H9 (cell line): ENCODE measurements around the gene ARFGEF2. TPM values are rescaled to one million over a fixed set of nuclear protein-coding genes. Genes with fewer than 3 reads are reported as not detected.

Source experiments
- DNase-seq: peaks from one replicate; pipeline ENCODE4 v3.0.0-alpha.2; 2017
- H2AFZ ChIP-seq: one replicate; pipeline ENCODE4 v1.6.1; 2013; ENCODE audit warnings: mild to moderate bottlenecking, low read length, control low read depth, moderate library complexity
- H2AK5ac ChIP-seq: 2 replicates; pipeline ENCODE4 v1.6.1; 2013; ENCODE audit warnings: low read length, control low read depth, mixed read lengths; ENCODE audit not compliant: insufficient read length
- H2BK120ac ChIP-seq: one replicate; pipeline ENCODE4 v1.6.1; 2013; ENCODE audit warnings: low read depth, mild to moderate bottlenecking, low read length, control low read depth, inconsistent platforms; ENCODE audit not compliant: poor library complexity, severe bottlenecking
- H2BK12ac ChIP-seq: 2 replicates; pipeline ENCODE4 v1.6.1; 2013; ENCODE audit warnings: low read length, control low read depth, mixed read lengths, low read depth; ENCODE audit not compliant: insufficient read length
- H2BK15ac ChIP-seq: 2 replicates; pipeline ENCODE4 v1.6.1; 2013; ENCODE audit warnings: low read depth, low read length, control low read depth
- H2BK20ac ChIP-seq: one replicate; pipeline ENCODE4 v1.6.1; 2013; ENCODE audit warnings: low read depth, mild to moderate bottlenecking, low read length, control low read depth, inconsistent platforms; ENCODE audit not compliant: poor library complexity, severe bottlenecking
- H2BK5ac ChIP-seq: 2 replicates; pipeline ENCODE4 v1.6.1; 2013; ENCODE audit warnings: low read length, control low read depth, mixed read lengths; ENCODE audit not compliant: insufficient read length
- H3K14ac ChIP-seq: 2 replicates; pipeline ENCODE4 v1.6.1; 2013; ENCODE audit warnings: low read length, control low read depth; ENCODE audit not compliant: insufficient read depth
- H3K18ac ChIP-seq: 2 replicates; pipeline ENCODE4 v1.6.1; 2013; ENCODE audit warnings: low read depth, mild to moderate bottlenecking, mixed read lengths, low read length, control low read depth; ENCODE audit not compliant: insufficient read length
- H3K23ac ChIP-seq: 2 replicates; pipeline ENCODE4 v1.6.1; 2013; ENCODE audit warnings: low read length, control low read depth, mixed read lengths, low read depth; ENCODE audit not compliant: insufficient read length
- H3K23me2 ChIP-seq: 2 replicates; pipeline ENCODE4 v1.6.1; 2013; ENCODE audit warnings: low read depth, mild to moderate bottlenecking, mixed read lengths, low read length, control low read depth; ENCODE audit not compliant: insufficient read length, poor library complexity, severe bottlenecking
- H3K27ac ChIP-seq: 2 replicates; pipeline ENCODE4 v1.5.1; 2013; ENCODE audit warnings: low read length, control low read depth, mixed read lengths, low read depth; ENCODE audit not compliant: insufficient read length
- H3K27me3 ChIP-seq: 2 replicates; pipeline ENCODE4 v1.6.1; 2013; ENCODE audit warnings: low read length, control low read depth, inconsistent platforms; ENCODE audit not compliant: insufficient read depth
- H3K4ac ChIP-seq: 2 replicates; pipeline ENCODE4 v1.6.1; 2013; ENCODE audit warnings: low read depth, mild to moderate bottlenecking, control low read depth, inconsistent platforms, low read length, moderate library complexity
- H3K4me1 ChIP-seq: 2 replicates; pipeline ENCODE4 v1.6.1; 2013; ENCODE audit warnings: low read length, control low read depth, inconsistent platforms; ENCODE audit not compliant: insufficient read depth
- H3K4me2 ChIP-seq: 2 replicates; pipeline ENCODE4 v1.6.1; 2013; ENCODE audit warnings: low read length, control low read depth, mixed read lengths; ENCODE audit not compliant: insufficient read length, insufficient read depth
- H3K56ac ChIP-seq: 2 replicates; pipeline ENCODE4 v1.6.1; 2013; ENCODE audit warnings: low read depth, mild to moderate bottlenecking, mixed read lengths, low read length, control low read depth; ENCODE audit not compliant: insufficient read length
- H3K79me1 ChIP-seq: 2 replicates; pipeline ENCODE4 v1.6.1; 2013; ENCODE audit warnings: low read depth, mild to moderate bottlenecking, moderate library complexity, low read length, control low read depth, inconsistent platforms; ENCODE audit not compliant: insufficient read depth, poor library complexity, severe bottlenecking
- H3K79me2 ChIP-seq: 2 replicates; pipeline ENCODE4 v1.6.1; 2013; ENCODE audit warnings: low read length, control low read depth, inconsistent platforms; ENCODE audit not compliant: insufficient read depth
- H3K9ac ChIP-seq: 2 replicates; pipeline ENCODE4 v1.6.1; 2013; ENCODE audit warnings: low read length, control low read depth, mixed read lengths; ENCODE audit not compliant: insufficient read length; ENCODE audit errors: extremely low read depth
- H3K9me3 ChIP-seq: one replicate; pipeline ENCODE4 v1.6.1; 2013; ENCODE audit warnings: low read depth, low read length, inconsistent platforms; ENCODE audit not compliant: control insufficient read depth
- H3T11ph ChIP-seq: one replicate; pipeline ENCODE4 v1.6.1; 2013; ENCODE audit warnings: mild to moderate bottlenecking, low read length, control low read depth, inconsistent platforms
- H4K20me1 ChIP-seq: one replicate; pipeline ENCODE4 v1.6.1; 2013; ENCODE audit not compliant: control insufficient read depth, insufficient read length, insufficient read depth
- H4K5ac ChIP-seq: 2 replicates; pipeline ENCODE4 v1.6.1; 2013; ENCODE audit warnings: low read depth, mild to moderate bottlenecking, mixed read lengths, low read length, control low read depth; ENCODE audit not compliant: insufficient read length
- H4K8ac ChIP-seq: replicated peaks from 2 replicates; pipeline ENCODE4 v1.6.1; 2013; ENCODE audit warnings: low read length, control low read depth, mixed read lengths, low read depth; ENCODE audit not compliant: insufficient read length
- H4K91ac ChIP-seq: 2 replicates; pipeline ENCODE4 v1.6.1; 2013; ENCODE audit warnings: low read depth, mild to moderate bottlenecking, moderate library complexity, mixed read lengths, low read length, control low read depth; ENCODE audit not compliant: insufficient read length
- H3K27ac Mint-ChIP-seq, 3 experiments: 2 replicates in 2 of 3; 3 replicates in 1 of 3; pipeline ENCODE4 v1.8.0; 2020 to 2021; ENCODE audit warnings: mixed read lengths in 3 of 3, mild to moderate bottlenecking in 1 of 3, moderate library complexity in 1 of 3
- H3K27me3 Mint-ChIP-seq: 2 replicates; pipeline ENCODE4 v1.8.0; 2021; ENCODE audit warnings: low read depth, mild to moderate bottlenecking, moderate library complexity, mixed read lengths
- H3K36me3 Mint-ChIP-seq, 3 experiments: 2 replicates in 2 of 3; 3 replicates in 1 of 3; pipeline ENCODE4 v1.8.0; 2020 to 2021; ENCODE audit warnings: low read depth in 3 of 3, mixed read lengths in 3 of 3; ENCODE audit not compliant: insufficient read depth in 1 of 3
- H3K4me1 Mint-ChIP-seq, 2 experiments: 2 replicates each; pipeline ENCODE4 v1.8.0; 2020; ENCODE audit warnings: mixed read lengths in 2 of 2
- H3K4me3 Mint-ChIP-seq, 2 experiments: 2 replicates in 1 of 2; 3 replicates in 1 of 2; pipeline ENCODE4 v1.8.0; 2020 to 2021; ENCODE audit warnings: mild to moderate bottlenecking in 2 of 2, mixed read lengths in 2 of 2, moderate library complexity in 1 of 2
- H3K9me3 Mint-ChIP-seq, 2 experiments: 2 replicates in 1 of 2; 3 replicates in 1 of 2; pipeline ENCODE4 v1.8.0; 2020; ENCODE audit warnings: mild to moderate bottlenecking in 2 of 2, mixed read lengths in 2 of 2, moderate library complexity in 1 of 2
- CTCF ChIP-seq: fragments of 200-600 bp; sonication (generic); conservative IDR thresholded peaks from 3 replicates; pipeline ENCODE4 v1.8.0; 2021; ENCODE audit warnings: antibody characterized with exemption, mild to moderate bottlenecking
- WGBS: extraction: QIAGEN DNeasy Blood & Tissue Kit; methylation state at CpG from one replicate; pipeline ENCODE4 v1.1.7; 2013; ENCODE audit warnings: missing lambda C conversion rate, low lambda C conversion rate, mixed read lengths; ENCODE audit not compliant: insufficient read length; ENCODE audit errors: extremely low coverage; 5-methylcytosine and 5-hydroxymethylcytosine counted together
- total RNA-seq: library from RNA; stranded (reverse); gene quantifications from 2 replicates; pipeline ENCODE4 v1.2.1, GENCODE V29; 2021

The ARFGEF2 gene
- total RNA-seq, 1 experiment from 2014 or later, result 16.6 TPM

- Mint-ChIP-seq H3K36me3 (peaks cover 12 to 65% (median 52%) of the 10 kb centered on the region in 3 experiments; a peak in 6 of 7 replicates), H3K4me3 (no peak overlapping the region), H3K27ac (no peak overlapping the region), H3K9me3 (no peaks in the 10 kb centered on the region), H3K4me1 (peaks cover 3 to 6% of the 10 kb centered on the region in 2 experiments; a peak in 1 of 4 replicates), H3K27me3 (no peaks in the 10 kb centered on the region)
- Histone ChIP-seq H3K4me1 (no peaks in the 10 kb centered on the region), H3T11ph (no peak overlapping the region), H3K4ac (no peak overlapping the region), H2BK5ac (no peak overlapping the region), H2BK12ac (no peak overlapping the region), H3K79me2 (no peaks in the 10 kb centered on the region), H2BK15ac (no peak overlapping the region), H4K8ac (no peak overlapping the region), H2BK20ac (no peak overlapping the region), H3K14ac (no peak overlapping the region), H3K79me1 (no peaks in the 10 kb centered on the region), H4K20me1 (no peaks in the 10 kb centered on the region), H3K27ac (no peak overlapping the region), H3K9ac (no peak overlapping the region), H4K91ac (no peak overlapping the region), H3K23me2 (no peaks in the 10 kb centered on the region), H3K9me3 (no peaks in the 10 kb centered on the region), H2AFZ (no peak overlapping the region), H2BK120ac (no peak overlapping the region), H4K5ac (no peak overlapping the region), H3K56ac (no peak overlapping the region), H3K18ac (no peak overlapping the region), H2AK5ac (no peak overlapping the region), H3K27me3 (no peaks in the 10 kb centered on the region), H3K4me2 (no peak overlapping the region), H3K23ac (no peak overlapping the region)
- TF ChIP-seq CTCF, result no peak
- no CpG with 5 or more reads among the region's 6 CpGs for WGBS
- no peak for DNase-seq
Measured at GRCh38 chr20:48952656-48953055, 31.1 kb downstream of the ARFGEF2 start.
